HepG2 (cell line): ENCODE results near the gene EIF1AD. TPM values are rescaled to one million over a fixed set of nuclear protein-coding genes. Genes with fewer than 3 reads are reported as not detected.

ENCODE experiments used
- AKAP8 ChIP-seq: sonication (generic); formaldehyde crosslinking; IDR thresholded peaks from 2 replicates; pipeline ENCODE4 v1.5.1; 2020; ENCODE audit warnings: mild to moderate bottlenecking, missing genetic modification reagents
- ATAD3A ChIP-seq: sonication (generic); formaldehyde crosslinking; IDR thresholded peaks from 2 replicates; pipeline ENCODE4 v1.4.0; 2020; ENCODE audit warnings: missing genetic modification reagents
- BCL3 ChIP-seq: sonication (generic); formaldehyde crosslinking; IDR thresholded peaks from 2 replicates; pipeline ENCODE4 v1.5.1; 2020; ENCODE audit warnings: mild to moderate bottlenecking, missing genetic modification reagents, moderate library complexity
- BORCS8-MEF2B ChIP-seq: sonication (generic); formaldehyde crosslinking; IDR thresholded peaks from 2 replicates; pipeline ENCODE4 v1.8.0; 2022; ENCODE audit warnings: mild to moderate bottlenecking, missing genetic modification reagents
- NFRKB ChIP-seq: fragments of 450-650 bp; IDR thresholded peaks from 2 replicates; pipeline ENCODE4 v1.6.1; 2017
- RFXANK ChIP-seq: IDR thresholded peaks from 2 replicates; pipeline ENCODE4 v1.6.1; 2016
- SP1 ChIP-seq, 2 experiments: fragments of 450-650 bp in 1 of 2; sonication (generic) in 1 of 2; formaldehyde crosslinking in 1 of 2; IDR thresholded peaks; 2 replicates each; pipeline versions ENCODE4 v1.4.0 to v1.6.1; 2016 to 2020; ENCODE audit warnings: missing genetic modification reagents in 1 of 2
- ZNF569 ChIP-seq: sonication (generic); formaldehyde crosslinking; IDR thresholded peaks from 2 replicates; pipeline ENCODE4 v1.5.0; 2020; ENCODE audit warnings: mild to moderate bottlenecking, missing genetic modification reagents, moderate library complexity, borderline replicate concordance
- ZNF772 ChIP-seq: sonication (generic); formaldehyde crosslinking; IDR thresholded peaks from 2 replicates; pipeline ENCODE4 v1.5.0; 2020; ENCODE audit warnings: mild to moderate bottlenecking, missing genetic modification reagents
- ZXDC ChIP-seq: sonication (generic); formaldehyde crosslinking; IDR thresholded peaks from 2 replicates; pipeline ENCODE4 v1.5.0; 2020; ENCODE audit warnings: mild to moderate bottlenecking, missing genetic modification reagents
- polyA plus RNA-seq, 8 experiments: library from polyadenylated mRNA; depleted of rRNA in 3 of 8; stranded (reverse) in 7 of 8; unstranded in 1 of 8; fragments of >200 nt; fragmentation: Illumina TruSeq in 4 of 8; extraction: Trizol in 4 of 8; gene quantifications; 2 replicates each; pipeline versions ENCODE4 v1.2.1 to v1.2.3, GENCODE V29; 2011 to 2016; ENCODE audit warnings: low read depth in 4 of 8, missing spikeins in 1 of 8, mixed read lengths in 1 of 8; ENCODE audit not compliant: insufficient read depth in 1 of 8
- total RNA-seq, 5 experiments: library from RNA; depleted of rRNA; stranded (reverse); fragments of >200 nt; fragmentation: Illumina TruSeq; extraction: Trizol; gene quantifications; 2 replicates each; pipeline ENCODE4 v1.2.3, GENCODE V29; 2016; ENCODE audit warnings: low read depth in 1 of 5

Gene EIF1AD
- total and polyA plus RNA-seq, 2 of the 13 experiments (the other 11 are each of a cell fraction or from before 2014, with no cell fraction given): 18.2 to 30.8 TPM

- TF ChIP-seq ZXDC (no peak), BCL3 (no peak), RFXANK (CRISPR knock-in tag) (no peak), SP1 (IDR thresholded peaks at IDR 0.05) (no peak), SP1 (CRISPR knock-in tag; IDR thresholded peaks at IDR 0.05) (no peak), ATAD3A (no peak), BORCS8-MEF2B (no peak), AKAP8 (CRISPR knock-in tag) (no peak), ZNF772 (CRISPR knock-in tag) (no peak), NFRKB (no peak), ZNF569 (CRISPR knock-in tag) (no peak)
Observed at GRCh38 chr11:66015936-66016792, 14.2 kb upstream of the EIF1AD start (continued).
